B cell (primary cell): ENCODE measurements around the gene PPP1R3D.

Source experiments
- CTCF ChIP-seq: fragments of 200-600 bp; IDR thresholded peaks from one replicate; pipeline ENCODE4 v1.8.0; 2022; ENCODE audit warnings: antibody characterized with exemption, mild to moderate bottlenecking
- EZH2 ChIP-seq: IDR thresholded peaks from 2 replicates; pipeline ENCODE4 v1.6.1; 2012; ENCODE audit warnings: borderline replicate concordance, low read depth, mild to moderate bottlenecking, moderate library complexity, low read length; ENCODE audit not compliant: insufficient read depth, poor library complexity, severe bottlenecking

DNA sequence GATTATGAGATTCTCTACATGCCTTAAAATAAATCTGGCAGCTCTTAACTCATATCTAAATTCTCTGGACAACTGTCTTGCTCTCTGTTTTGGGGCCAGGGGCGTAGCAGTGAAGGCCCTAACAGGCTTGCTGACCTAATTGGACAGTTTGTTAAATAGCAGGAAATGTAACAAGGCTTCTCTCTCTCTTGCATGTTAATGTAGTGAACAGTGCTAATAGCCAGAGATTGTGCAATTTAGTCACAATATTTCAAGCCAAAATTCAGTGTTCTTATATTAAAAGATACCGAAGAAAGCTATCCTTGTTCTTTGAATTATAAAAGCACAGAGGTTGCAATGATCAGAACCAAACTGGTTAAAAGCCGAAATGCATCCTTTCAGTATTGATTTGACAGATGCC, 3.0 kb downstream of the PPP1R3D start:
- TF ChIP-seq CTCF (no peak), EZH2 (no peak)
